ENCODE results near the gene ATOSA. TPM values are rescaled to one million over a fixed set of nuclear protein-coding genes. Genes with fewer than 3 reads are reported as not detected.
A peak's percentile ranks its signal among the peaks of the same experiment; 100 is the strongest.

Gene ATOSA
- total and polyA plus RNA-seq, 7 donors = 21.0 to 90.3 (median 50.1) TPM

GRCh38 chr15:52660192-52660591 is 19.0 kb downstream of the ATOSA start:
- Histone ChIP-seq H3K4me1 (peaks cover 0 to 37% (median 34%) of the 10 kb centered on the region in 4 donors), H3K36me3 (peaks cover 0 to 51% (median 7%) of the 10 kb centered on the region in 4 donors), H3K9me3 (no peaks in the 10 kb centered on the region), H3K27me3 (no peaks in the 10 kb centered on the region), H3K4me3 (no peak overlapping the region), H3K27ac (no peak overlapping the region)
- intact Hi-C loops (cut with DNase I) = no loop called here
- DNase-seq = no peak
- WGBS, 2 donors = 97% methylated on average over 3 of the region's 3 CpGs
- TF ChIP-seq EP300 (IDR thresholded peaks at IDR 0.05) (no peak), CTCF (IDR thresholded peaks at IDR 0.05) (no peak), POLR2AphosphoS5 (IDR thresholded peaks at IDR 0.05) (no peak), POLR2A (IDR thresholded peaks at IDR 0.05) (no peak)

- H3K4me1 ChIP-seq = peaks cover 0 to 46% (median 40%) of the 10 kb centered on the region in 4 donors
- no peaks in the 10 kb centered on the region for H3K9me3 ChIP-seq
- peak overlapping the region in 1 of 4 donors; percentile 78 for H3K27ac ChIP-seq
- H3K36me3 ChIP-seq = peaks cover 0 to 39% (median 4%) of the 10 kb centered on the region in 4 donors
- H3K4me3 ChIP-seq = no peak overlapping the region
- no peaks in the 10 kb centered on the region for H3K27me3 ChIP-seq
- no peak for DNase-seq
- no peak for TF ChIP-seq POLR2A (IDR thresholded peaks at IDR 0.05)
- TF ChIP-seq CTCF (IDR thresholded peaks at IDR 0.05) = no peak
- no peak for TF ChIP-seq EP300 (IDR thresholded peaks at IDR 0.05)
- TF ChIP-seq POLR2AphosphoS5 (IDR thresholded peaks at IDR 0.05) = no peak
- intact Hi-C loops (cut with DNase I) = no loop called here
- WGBS, 2 donors = 78 to 89% methylated on average over 1 of the region's 1 CpG
Observed at GRCh38 chr15:52658955-52659354, 20.2 kb downstream of the ATOSA start.

GRCh38 chr15:52657338-52657737 is 21.9 kb downstream of the ATOSA start:
- Histone ChIP-seq H3K4me3 (no peak overlapping the region), H3K4me1 (peaks cover 2 to 62% (median 56%) of the 10 kb centered on the region in 4 donors), H3K9me3 (no peaks in the 10 kb centered on the region), H3K27ac (peak overlapping the region; percentile 47 to 79 (median 76)), H3K36me3 (peaks cover 0 to 34% (median 4%) of the 10 kb centered on the region in 4 donors), H3K27me3 (no peaks in the 10 kb centered on the region)
- no peak for DNase-seq
- intact Hi-C loops (cut with DNase I) = no loop called here
- 53 to 67% methylated on average over 1 of the region's 1 CpG for WGBS, 2 donors
- TF ChIP-seq POLR2A (IDR thresholded peaks at IDR 0.05) = no peak
- no peak for TF ChIP-seq EP300 (IDR thresholded peaks at IDR 0.05)
- TF ChIP-seq CTCF (IDR thresholded peaks at IDR 0.05) = no peak
- TF ChIP-seq POLR2AphosphoS5 (IDR thresholded peaks at IDR 0.05) = no peak

GRCh38 chr15:52656412-52656811 is 22.8 kb downstream of the ATOSA start:
- peak overlapping the region; percentile 47 to 79 (median 76) for H3K27ac ChIP-seq
- H3K36me3 ChIP-seq = peaks cover 0 to 25% (median 4%) of the 10 kb centered on the region in 4 donors
- H3K4me3 ChIP-seq = no peak overlapping the region
- H3K4me1 ChIP-seq = peaks cover 2 to 71% (median 62%) of the 10 kb centered on the region in 4 donors
- DNase-seq = no peak
- intact Hi-C loops (cut with DNase I) = no loop called here
- no peaks in the 10 kb centered on the region for H3K9me3 ChIP-seq
- no peaks in the 10 kb centered on the region for H3K27me3 ChIP-seq
- TF ChIP-seq POLR2AphosphoS5 (IDR thresholded peaks at IDR 0.05) (peak in 3 of 4 donors; percentile 18 to 38 (median 30)), EP300 (IDR thresholded peaks at IDR 0.05) (no peak), CTCF (IDR thresholded peaks at IDR 0.05) (no peak)

- 21 to 65% methylated on average over 5 of the region's 5 CpGs for WGBS, 2 donors
- Histone ChIP-seq H3K9me3 (no peaks in the 10 kb centered on the region), H3K4me3 (no peak overlapping the region), H3K27ac (peak overlapping the region; percentile 68 to 79 (median 76)), H3K4me1 (peaks cover 2 to 82% (median 63%) of the 10 kb centered on the region in 4 donors), H3K36me3 (peaks cover 0 to 7% (median 0%) of the 10 kb centered on the region in 4 donors), H3K27me3 (no peaks in the 10 kb centered on the region)
- no peak for TF ChIP-seq CTCF (IDR thresholded peaks at IDR 0.05)
- no peak for TF ChIP-seq EP300 (IDR thresholded peaks at IDR 0.05)
- no peak for TF ChIP-seq POLR2AphosphoS5 (IDR thresholded peaks at IDR 0.05)
- TF ChIP-seq POLR2A (IDR thresholded peaks at IDR 0.05) = no peak
- DNase-seq = no peak
- intact Hi-C loops (cut with DNase I) = loop anchor here (2.0 kb wide), 1 partner anchor 25 kb away; the partner anchor contains the start of gene ATOSA
Observed at GRCh38 chr15:52653431-52653964, 25.7 kb downstream of the ATOSA start.
